CD4-positive, alpha-beta T cell treated with Interleukin-17A for 4 hours (primary cell): ENCODE measurements around the gene NEK6.

Source experiments
- DNase-seq: peaks from one replicate; pipeline ENCODE4 v3.0.0-alpha.2; 2020; ENCODE audit warnings: mixed read lengths

The NEK6 gene

DNA sequence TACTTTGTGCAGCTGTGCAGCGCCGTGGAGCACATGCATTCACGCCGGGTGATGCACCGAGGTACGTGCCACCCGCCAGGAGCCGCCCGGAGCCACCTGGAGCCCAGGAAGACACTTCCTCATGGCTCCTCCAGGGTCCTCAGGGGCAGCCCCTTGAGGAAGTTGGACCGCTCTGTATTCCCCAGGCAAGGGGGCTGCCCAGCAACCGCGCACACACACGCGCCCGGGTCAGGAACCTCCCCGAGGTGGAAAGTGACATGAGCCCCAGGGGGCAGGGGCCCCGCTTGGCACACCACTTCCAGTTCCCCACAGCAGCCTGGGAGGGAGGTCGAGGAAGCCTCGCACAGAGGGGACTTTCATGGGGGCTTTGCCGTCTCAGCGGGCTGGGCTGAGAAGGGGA lies 68.6 kb downstream of the NEK6 start:
- DNase-seq: no peak

- DNase-seq: no peak
These were observed 69.7 kb downstream of the NEK6 start for GRCh38 chr9:124327491-124327890.

GRCh38 chr9:124328285-124328684 lies 70.5 kb downstream of the NEK6 start:
- no peak for DNase-seq

GRCh38 chr9:124329206-124329792 lies 71.5 kb downstream of the NEK6 start:
- no peak for DNase-seq

GRCh38 chr9:124330011-124330697 lies 72.4 kb downstream of the NEK6 start:
- DNase-seq: no peak

GRCh38 chr9:124331580-124331979 lies 73.8 kb downstream of the NEK6 start:
- no peak for DNase-seq

DNA sequence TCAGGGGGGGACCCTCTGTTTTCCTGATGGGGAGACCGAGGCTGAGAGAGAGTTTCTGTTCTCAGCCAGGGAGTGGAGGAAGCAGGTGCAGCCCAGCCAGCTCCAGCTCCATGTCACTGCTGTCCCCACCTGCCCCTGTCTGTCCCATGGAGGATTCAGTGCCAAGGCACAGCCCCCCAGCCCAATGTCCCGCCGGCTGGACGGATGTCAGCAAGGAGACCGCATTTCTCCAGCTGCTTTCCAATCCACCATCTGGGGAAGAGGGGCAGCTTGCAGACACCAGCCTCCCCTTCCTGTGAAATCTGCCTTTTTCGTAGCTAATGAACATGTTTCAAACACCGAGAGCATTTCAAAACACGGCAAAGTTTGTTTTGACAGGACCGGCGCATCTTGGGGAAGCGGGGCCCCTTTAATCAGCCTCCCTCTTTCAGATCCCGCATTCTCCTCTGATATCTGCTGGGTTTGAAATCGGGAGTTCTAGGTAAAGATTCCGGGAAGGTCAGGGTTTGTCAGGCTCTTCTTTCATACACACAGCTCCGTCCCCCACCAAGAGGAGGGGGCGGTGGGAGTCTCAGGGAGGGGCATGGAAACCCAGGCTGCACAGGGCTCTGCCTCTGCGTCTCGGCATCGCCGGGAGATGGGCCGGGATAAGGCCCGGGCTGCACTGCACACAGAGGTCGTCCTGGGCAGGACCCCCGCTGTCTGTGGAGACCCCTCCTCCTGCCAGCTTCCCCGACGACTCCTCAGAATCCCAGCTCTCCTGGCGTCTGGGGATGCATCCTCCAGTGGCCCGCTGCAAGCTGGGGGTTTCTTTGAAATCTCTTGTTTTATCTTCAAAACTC lies 74.8 kb downstream of the NEK6 start:
- no peak for DNase-seq

GRCh38 chr9:124333203-124333579 lies 75.4 kb downstream of the NEK6 start:
- no peak for DNase-seq

DNA sequence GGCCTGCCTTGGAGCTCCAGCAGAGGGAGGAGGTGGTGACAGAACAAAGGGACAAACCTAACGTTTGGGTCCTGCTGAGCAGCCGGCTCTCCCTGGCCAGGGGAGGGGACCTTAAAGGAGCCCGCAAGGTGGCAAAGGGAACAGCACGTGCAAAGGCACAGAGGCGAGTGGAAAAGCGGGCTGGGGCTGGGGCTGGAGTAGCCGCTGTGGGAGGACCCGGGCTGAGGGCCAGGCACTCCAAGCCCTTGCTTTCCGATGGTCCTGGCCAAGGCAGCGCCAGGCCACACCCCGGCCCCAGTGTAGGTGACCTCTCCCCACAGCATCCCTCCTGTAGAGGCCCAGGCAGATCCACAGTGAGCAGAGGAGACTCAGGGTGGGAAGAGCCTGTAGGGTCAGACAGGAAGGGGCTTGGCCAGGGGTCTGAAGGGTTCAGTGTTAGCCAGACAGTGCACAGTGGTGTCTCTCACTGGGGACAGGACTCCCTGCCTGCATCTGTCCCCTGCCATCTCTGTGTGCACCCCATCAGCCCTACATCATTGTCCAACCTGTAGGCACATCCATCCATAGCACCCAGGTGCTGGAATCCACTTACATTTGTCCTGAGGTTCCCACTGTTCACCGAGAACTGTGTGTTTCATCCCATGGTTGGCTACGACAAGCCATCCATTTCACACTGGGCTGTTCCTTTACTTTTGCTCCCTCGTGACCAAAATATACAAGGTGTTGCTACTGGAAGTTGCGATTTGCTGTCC lies 77.0 kb downstream of the NEK6 start:
- no peak for DNase-seq

GRCh38 chr9:124335320-124335707 lies 77.6 kb downstream of the NEK6 start:
- DNase-seq: no peak

GRCh38 chr9:124337562-124337961 lies 79.8 kb downstream of the NEK6 start:
- no peak for DNase-seq

GRCh38 chr9:124339603-124340146 lies 81.9 kb downstream of the NEK6 start:
- no peak for DNase-seq

DNA sequence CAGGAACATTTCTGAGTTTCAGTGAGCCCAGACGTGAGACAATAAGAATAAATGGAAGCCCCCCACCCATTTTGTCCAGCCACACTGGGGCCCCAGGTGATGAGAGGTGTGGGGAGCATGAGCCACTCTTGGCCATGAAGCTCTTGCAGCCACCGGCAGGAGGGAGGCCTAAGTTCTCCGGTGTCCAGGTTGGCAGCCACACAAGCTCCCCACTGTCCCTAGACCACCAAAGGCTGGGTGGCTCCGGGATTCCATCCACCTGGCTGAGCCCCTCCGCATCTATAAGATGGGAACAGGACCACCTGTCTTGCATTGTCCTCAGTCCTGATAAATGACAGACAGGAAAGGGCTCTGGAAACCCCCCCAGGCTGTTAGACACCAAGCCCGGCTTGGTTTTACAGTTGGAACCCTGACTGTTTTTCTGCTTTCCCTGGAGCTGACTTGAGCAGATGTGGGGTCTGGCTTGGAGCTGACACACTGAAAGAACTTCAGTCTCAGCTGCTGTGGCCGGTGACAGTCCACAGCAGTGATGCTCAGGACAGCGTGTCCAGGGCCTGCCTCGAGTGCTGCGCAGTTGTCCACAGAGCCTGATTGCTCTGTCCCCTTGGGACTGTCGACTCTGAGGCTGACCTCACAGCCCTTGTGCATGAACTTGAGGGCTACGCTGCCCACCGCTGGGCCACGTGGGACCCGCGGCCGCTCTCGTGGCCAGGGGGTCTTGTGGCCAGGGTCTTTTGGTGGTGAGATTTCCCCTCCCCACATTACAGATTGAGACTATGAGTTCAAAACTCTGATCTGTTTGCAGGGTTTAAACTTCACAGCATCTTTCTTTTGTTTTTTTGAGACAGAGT lies 82.7 kb downstream of the NEK6 start:
- DNase-seq: no peak

DNA sequence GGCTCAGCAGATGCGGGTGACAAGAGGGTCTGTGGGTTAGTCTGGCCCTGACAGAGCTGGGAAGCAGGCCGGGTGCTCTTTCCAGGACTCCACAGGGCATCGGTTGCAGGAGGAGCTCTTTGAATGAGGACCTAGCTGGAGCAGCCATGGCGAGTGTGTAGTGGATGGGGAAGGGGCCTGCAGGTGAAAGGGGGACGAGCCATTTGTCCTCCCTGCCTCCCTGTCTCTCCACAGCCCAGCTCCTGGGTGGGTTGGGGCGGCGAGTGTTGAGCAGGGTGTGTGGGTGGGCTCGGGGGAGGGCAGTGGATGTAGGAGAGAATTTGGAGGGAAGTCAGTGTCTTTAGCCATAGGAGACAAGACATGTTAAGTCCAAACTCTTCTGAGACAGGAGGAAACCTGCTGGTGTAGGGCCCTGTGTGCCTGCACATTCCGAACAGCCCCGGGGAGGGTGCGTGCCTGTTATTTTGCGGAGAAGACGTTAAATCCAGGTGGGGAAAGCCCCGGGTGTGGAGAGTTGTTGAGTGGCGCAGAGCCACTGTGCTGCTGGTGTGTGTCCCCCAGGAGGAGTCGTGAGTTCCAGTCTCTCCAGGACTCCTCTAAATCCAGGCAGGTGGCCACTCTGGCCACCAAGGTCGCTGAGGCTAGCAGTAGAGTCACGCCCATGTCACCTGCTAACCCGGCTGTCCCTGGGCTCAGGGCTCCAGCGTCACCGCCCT lies 83.9 kb downstream of the NEK6 start:
- DNase-seq: no peak

DNA sequence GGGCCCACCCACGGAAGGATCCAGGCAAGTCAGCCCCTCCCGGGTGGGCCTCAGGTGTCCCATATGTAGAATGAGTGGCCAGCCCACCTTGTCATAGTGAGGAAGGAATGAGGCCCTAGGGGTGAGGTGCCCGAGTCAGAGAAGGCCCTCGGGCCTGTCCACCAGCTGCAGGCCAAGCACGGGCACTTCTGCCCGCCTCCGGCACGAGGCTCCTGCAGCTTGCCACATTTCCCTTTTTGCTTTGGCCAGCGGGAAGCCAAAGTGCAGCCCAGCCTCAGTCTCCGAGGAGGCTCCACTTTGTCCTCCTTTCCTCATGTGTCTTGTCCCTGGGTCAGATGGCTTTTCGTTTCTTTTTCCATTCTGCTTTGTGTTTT lies 84.6 kb downstream of the NEK6 start:
- DNase-seq: no peak

DNA sequence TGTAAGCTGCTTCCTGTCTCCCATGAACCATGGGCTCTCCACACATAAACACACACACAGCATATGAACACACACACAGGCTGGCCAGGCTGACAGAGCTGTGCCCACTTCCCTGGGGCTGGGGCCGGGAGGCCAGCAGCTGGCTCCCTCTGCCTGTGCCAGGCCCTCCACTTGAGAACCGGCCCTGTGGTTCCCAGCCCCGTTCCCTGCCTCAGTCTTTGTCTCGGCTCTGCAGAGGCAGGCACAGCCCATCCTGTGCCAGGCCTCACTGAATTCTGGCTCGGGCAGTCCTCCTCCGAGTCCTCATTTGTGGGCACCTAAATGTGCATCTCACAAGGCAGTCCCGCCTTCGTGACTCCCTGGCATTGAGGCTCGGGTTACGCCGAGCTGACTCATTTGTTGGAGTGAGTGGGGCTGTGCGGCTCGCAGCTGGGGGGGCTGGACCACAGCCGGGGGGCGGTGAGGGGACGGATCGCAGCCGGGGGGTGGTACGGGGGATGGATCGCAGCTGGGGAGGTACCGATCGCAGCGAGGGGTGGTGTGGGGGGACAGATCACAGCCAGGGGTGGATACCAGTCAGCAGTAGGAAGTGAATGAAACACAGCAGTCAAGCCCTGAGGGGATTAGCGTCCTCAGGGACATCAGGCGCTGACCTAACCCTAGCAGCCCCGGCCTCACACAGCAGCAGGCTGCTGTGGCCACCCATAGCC lies 85.2 kb downstream of the NEK6 start:
- no peak for DNase-seq

DNA sequence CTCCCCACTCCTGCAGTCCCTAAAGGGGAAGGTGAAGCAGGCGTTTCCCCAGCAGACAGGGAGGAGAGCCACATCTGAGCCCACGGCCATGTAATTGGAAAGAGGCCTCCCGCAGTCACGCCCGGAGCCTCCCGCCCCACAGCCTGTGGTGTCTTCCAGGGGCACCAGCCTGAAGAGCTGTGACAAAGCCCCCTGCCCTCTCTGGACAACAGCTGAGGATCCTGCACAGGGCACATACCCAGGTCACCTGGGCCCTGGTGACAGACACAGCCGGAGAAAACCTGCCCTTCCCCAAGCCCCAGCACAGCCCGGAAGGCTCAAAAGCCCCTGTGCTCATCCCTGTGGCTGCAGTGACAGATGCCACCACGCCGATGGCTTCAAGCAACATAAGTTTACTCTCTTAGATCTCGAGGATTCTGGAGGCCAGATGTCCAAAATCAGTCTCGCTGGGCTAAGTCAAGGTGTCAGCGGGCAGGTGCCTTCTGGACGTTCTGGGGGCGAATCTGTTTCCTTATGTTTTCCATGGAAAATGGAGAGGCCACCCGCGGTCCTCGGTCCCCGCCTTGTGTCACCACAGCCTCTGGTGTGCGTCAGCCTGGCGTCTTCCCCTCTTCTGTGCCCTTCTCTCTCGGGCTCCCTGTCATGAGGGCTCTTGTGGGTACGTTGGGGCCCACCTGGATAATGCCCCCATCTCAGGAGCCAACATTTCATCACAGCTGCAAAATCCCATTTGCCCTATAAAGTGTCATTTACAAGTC lies 86.0 kb downstream of the NEK6 start:
- DNase-seq: no peak

DNA sequence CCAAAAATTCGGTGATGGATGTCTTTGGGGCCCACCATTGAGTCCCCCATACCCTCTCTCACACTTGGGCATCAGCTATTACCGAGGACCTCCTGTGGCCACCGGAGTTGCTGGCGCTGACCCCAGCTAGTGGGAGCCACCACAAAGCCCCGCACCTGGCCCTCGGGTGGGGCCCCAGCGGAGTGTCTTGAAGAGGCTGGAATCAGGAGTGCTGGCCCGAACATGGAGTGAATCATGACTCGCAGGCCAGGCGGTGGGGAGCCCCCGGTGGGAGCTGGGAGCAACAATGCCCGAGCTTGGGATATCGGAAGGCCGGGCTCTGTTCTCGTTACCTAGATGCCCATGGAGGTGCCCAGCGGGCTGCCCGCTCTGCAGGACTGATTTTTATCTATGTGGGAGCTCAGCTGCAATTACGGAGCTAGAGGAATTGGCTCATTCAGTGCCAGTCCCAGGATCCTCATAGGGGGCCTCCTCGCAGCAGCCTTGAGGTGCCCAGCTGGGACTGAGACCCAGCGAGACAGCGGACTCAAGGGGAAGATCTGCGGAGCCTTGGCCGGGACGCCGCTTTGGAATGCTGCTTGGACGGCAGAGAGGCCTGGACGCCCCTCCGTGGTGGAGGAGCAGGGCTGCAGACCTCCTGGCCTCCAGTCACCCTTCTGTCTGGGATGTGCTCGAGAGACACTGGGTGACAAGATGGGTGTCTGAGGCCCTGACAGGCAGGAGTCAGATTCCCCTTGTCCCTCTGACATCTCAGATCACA lies 86.7 kb downstream of the NEK6 start:
- DNase-seq: no peak

- no peak for DNase-seq
These were observed 87.3 kb downstream of the NEK6 start for GRCh38 chr9:124345063-124345462.
